IMR-90 (cell line): Measurements from ENCODE around the gene LPAR5. TPM values are rescaled to one million over a fixed set of nuclear protein-coding genes. Genes with fewer than 3 reads are reported as not detected.

ENCODE experiments used
- ATAC-seq: fragments of 200-7000 bp; cut with Tn5 transposase; 2 replicates; pipeline ENCODE4 v1.9.1; 2020; ENCODE audit warnings: low read depth, mild to moderate bottlenecking, moderate library complexity
- BruUV-seq: library from RNA; stranded (reverse); fragments of 400-500 nt; replicated peaks from 2 replicates; lab custom pipeline; 2021; lab: Mats Ljungman, UMichigan
- CTCF ChIA-PET: fragments of 300-600 bp; formaldehyde crosslinking; extraction: SDS; loops from one replicate; lab custom pipeline; 2021; ENCODE audit warnings: antibody characterized with exemption; lab: Yijun Ruan, JAX
- POLR2A ChIA-PET: fragments of 300-600 bp; sonication (Branson Sonifier 250); formaldehyde crosslinking; loops from one replicate; lab custom pipeline; 2022; ENCODE audit warnings: antibody characterized with exemption; ENCODE audit not compliant: unreplicated experiment; lab: Charles Lee
- DNase-seq: peaks from one replicate; pipeline ENCODE4 v3.0.0; 2013
- H2AFZ ChIP-seq: replicated peaks from 2 replicates; pipeline ENCODE3; 2013; ENCODE audit warnings: low read length, mild to moderate bottlenecking; ENCODE audit not compliant: poor library complexity
- H2AK5ac ChIP-seq: 2 replicates; pipeline ENCODE4 v1.6.1; 2013; ENCODE audit warnings: low read depth, low read length, inconsistent platforms
- H2AK9ac ChIP-seq: replicated peaks from 2 replicates; pipeline ENCODE3; 2013; ENCODE audit warnings: mild to moderate bottlenecking, low read depth, low read length, moderate library complexity; ENCODE audit not compliant: poor library complexity
- H2BK120ac ChIP-seq: 2 replicates; pipeline ENCODE4 v1.6.1; 2013; ENCODE audit warnings: low read depth, low read length, inconsistent platforms
- H2BK15ac ChIP-seq: 3 replicates; pipeline ENCODE4 v1.6.1; 2013; ENCODE audit warnings: low read depth, low read length, inconsistent platforms
- H2BK20ac ChIP-seq: 2 replicates; pipeline ENCODE4 v1.6.1; 2013; ENCODE audit warnings: low read depth, mild to moderate bottlenecking, inconsistent platforms, low read length, moderate library complexity
- H2BK5ac ChIP-seq: 2 replicates; pipeline ENCODE4 v1.6.1; 2013; ENCODE audit warnings: mild to moderate bottlenecking, low read depth, low read length, inconsistent platforms; ENCODE audit not compliant: poor library complexity, severe bottlenecking
- H3K14ac ChIP-seq: replicated peaks from 2 replicates; pipeline ENCODE4 v1.6.1; 2013; ENCODE audit warnings: low read depth, low read length, inconsistent platforms
- H3K18ac ChIP-seq: 2 replicates; pipeline ENCODE4 v1.6.1; 2013; ENCODE audit warnings: low read depth, low read length, control low read depth
- H3K23ac ChIP-seq: 2 replicates; pipeline ENCODE4 v1.6.1; 2013; ENCODE audit warnings: low read depth, low read length, inconsistent platforms
- H3K27ac ChIP-seq: 2 replicates; pipeline ENCODE4 v1.5.1; 2013; ENCODE audit warnings: mild to moderate bottlenecking, control low read depth, low read length; ENCODE audit not compliant: insufficient read depth
- H3K27me3 ChIP-seq: 2 replicates; pipeline ENCODE4 v1.6.1; 2013; ENCODE audit warnings: low read length; ENCODE audit not compliant: control insufficient read depth, insufficient read depth
- H3K36me3 ChIP-seq: 2 replicates; pipeline ENCODE4 v1.6.1; 2013; ENCODE audit warnings: low read length, mixed read lengths; ENCODE audit not compliant: control insufficient read depth, insufficient read depth
- H3K4ac ChIP-seq: 2 replicates; pipeline ENCODE4 v1.6.1; 2013; ENCODE audit warnings: low read depth, low read length, inconsistent platforms
- H3K4me1 ChIP-seq: 2 replicates; pipeline ENCODE4 v1.6.1; 2013; ENCODE audit warnings: low read length, mixed read lengths; ENCODE audit not compliant: control insufficient read depth, insufficient read depth
- H3K4me2 ChIP-seq: 2 replicates; pipeline ENCODE4 v1.6.1; 2013; ENCODE audit warnings: low read depth, mild to moderate bottlenecking, control low read depth, low read length, moderate library complexity
- H3K4me3 ChIP-seq: 2 replicates; pipeline ENCODE4 v1.5.1; 2013; ENCODE audit warnings: low read depth, mild to moderate bottlenecking, control low read depth, low read length, moderate library complexity; ENCODE audit not compliant: insufficient read depth
- H3K56ac ChIP-seq: 2 replicates; pipeline ENCODE4 v1.6.1; 2013; ENCODE audit warnings: low read length, inconsistent platforms; ENCODE audit not compliant: insufficient read depth; ENCODE audit errors: extremely low read depth
- H3K79me1 ChIP-seq, 2 experiments: 2 replicates each; pipeline ENCODE4 v1.6.1; 2013; ENCODE audit warnings: low read length in 2 of 2, inconsistent platforms in 1 of 2, low read depth in 1 of 2
- H3K9ac ChIP-seq: 2 replicates; pipeline ENCODE4 v1.6.1; 2013; ENCODE audit warnings: low read depth, low read length, control low read depth
- H3K9me1 ChIP-seq: 2 replicates; pipeline ENCODE4 v1.6.1; 2013; ENCODE audit warnings: low read length, inconsistent platforms; ENCODE audit not compliant: insufficient read depth
- H3K9me3 ChIP-seq: 2 replicates; pipeline ENCODE4 v1.6.1; 2013; ENCODE audit warnings: low read length; ENCODE audit not compliant: control insufficient read depth, insufficient read depth
- H4K20me1 ChIP-seq: 2 replicates; pipeline ENCODE4 v1.6.1; 2013; ENCODE audit warnings: low read length, inconsistent platforms; ENCODE audit not compliant: insufficient read depth
- H4K5ac ChIP-seq: 2 replicates; pipeline ENCODE4 v1.6.1; 2013; ENCODE audit warnings: mild to moderate bottlenecking, low read depth, low read length, control low read depth
- H4K8ac ChIP-seq, 2 experiments: 2 replicates each; pipeline ENCODE4 v1.6.1; 2013; ENCODE audit warnings: low read depth in 2 of 2, low read length in 2 of 2, control low read depth in 1 of 2, inconsistent platforms in 1 of 2
- H4K91ac ChIP-seq: 2 replicates; pipeline ENCODE4 v1.6.1; 2013; ENCODE audit warnings: low read depth, low read length, inconsistent platforms; ENCODE audit not compliant: insufficient read depth
- BHLHE40 ChIP-seq: fragments of 150-350 bp; IDR thresholded peaks from 2 replicates; pipeline ENCODE4 v1.6.1; 2016; ENCODE audit warnings: mild to moderate bottlenecking, low read depth, low read length
- CHD1 ChIP-seq: IDR thresholded peaks from 2 replicates; pipeline ENCODE4 v1.6.1; 2012; ENCODE audit warnings: low read depth, low read length, improper control_type of control experiment
- CTCF ChIP-seq: conservative IDR thresholded peaks from 2 replicates; pipeline ENCODE4 v1.5.1; 2012; ENCODE audit warnings: mild to moderate bottlenecking, low read depth, low read length, improper control_type of control experiment
- ELK1 ChIP-seq: fragments of 150-350 bp; IDR thresholded peaks from 2 replicates; pipeline ENCODE4 v1.6.1; 2016; ENCODE audit warnings: low read depth, mild to moderate bottlenecking, low read length, moderate library complexity, borderline replicate concordance
- MAZ ChIP-seq: IDR thresholded peaks from 2 replicates; pipeline ENCODE4 v1.6.1; 2012; ENCODE audit warnings: low read depth, mild to moderate bottlenecking, low read length, improper control_type of control experiment, moderate library complexity, borderline replicate concordance
- NFE2L2 ChIP-seq: fragments of 150-350 bp; IDR thresholded peaks from 2 replicates; pipeline ENCODE4 v1.6.1; 2016; ENCODE audit warnings: low read depth, mild to moderate bottlenecking, low read length
- POLR2A ChIP-seq: IDR thresholded peaks from 2 replicates; pipeline ENCODE4 v1.6.1; 2012; ENCODE audit warnings: mild to moderate bottlenecking, low read depth, low read length
- RAD21 ChIP-seq: IDR thresholded peaks from 2 replicates; pipeline ENCODE4 v1.6.1; 2012; ENCODE audit warnings: low read length, improper control_type of control experiment
- RCOR1 ChIP-seq: IDR thresholded peaks from 2 replicates; pipeline ENCODE4 v1.6.1; 2012; ENCODE audit warnings: mild to moderate bottlenecking, low read length, improper control_type of control experiment; ENCODE audit not compliant: insufficient replicate concordance
- RFX5 ChIP-seq: IDR thresholded peaks from 2 replicates; pipeline ENCODE4 v1.8.0; 2012; ENCODE audit warnings: low read depth, mild to moderate bottlenecking, low read length, moderate library complexity
- SMC3 ChIP-seq: fragments of 150-350 bp; IDR thresholded peaks from 2 replicates; pipeline ENCODE4 v1.6.1; 2016; ENCODE audit warnings: low read depth, mild to moderate bottlenecking, antibody characterized with exemption, low read length, moderate library complexity
- WGBS, 2 experiments: methylation state at CpG; one replicate each; pipeline versions ENCODE4 v1.1.5 to v1.1.7; 2013; ENCODE audit warnings: missing lambda C conversion rate in 2 of 2; ENCODE audit not compliant: insufficient read length in 1 of 2; ENCODE audit errors: extremely low coverage in 2 of 2; 5-methylcytosine and 5-hydroxymethylcytosine counted together
- dilution Hi-C: fragments of 300-500 bp; cut with HindIII; formaldehyde crosslinking; loops from one replicate; pipeline ENCODE4 v1.14.3; 2018; ENCODE audit warnings: low sequenced_read_pairs; ENCODE audit not compliant: unreplicated experiment
- in situ Hi-C: fragments of 300-500 bp; cut with MboI; formaldehyde crosslinking; loops from 3 replicates; pipeline ENCODE4 v1.14.3; 2019; ENCODE audit warnings: low sequenced_read_pairs, inconsistent platforms, mixed read lengths
- intact Hi-C: fragments of 100-400 bp; cut with micrococcal nuclease; formaldehyde crosslinking; loops from 2 replicates; pipeline ENCODE4 v1.10.0; 2022
- polyA plus RNA-seq, 3 experiments: library from polyadenylated mRNA; depleted of rRNA; stranded (reverse); fragments of >200 nt; gene quantifications; 2 replicates each; pipeline ENCODE4 v1.2.3, GENCODE V29; 2012; ENCODE audit warnings: low replicate concordance in 1 of 3
- total RNA-seq: library from RNA; depleted of rRNA; stranded (reverse); fragments of >200 nt; gene quantifications from 2 replicates; pipeline ENCODE4 v1.2.3, GENCODE V29; 2012
- TF ChIP-seq, protein P1 (sequence below): fragments of 150-350 bp; IDR thresholded peaks from 2 replicates; pipeline ENCODE4 v1.6.1; 2017; ENCODE audit warnings: mild to moderate bottlenecking, antibody characterized with exemption, low read length, low read depth

The LPAR5 gene
- total and polyA plus RNA-seq, 2 of the 4 experiments (the other 2 are of a cell fraction): not detected

GRCh38 chr12:6639151-6639801, 3.5 kb upstream of the LPAR5 start:
- POLR2A ChIA-PET: no interaction called here
- H4K20me1 ChIP-seq: no peaks in the 10 kb centered on the region
- no peak overlapping the region for H2BK20ac ChIP-seq
- peak overlapping the region; percentile 21 for H2AFZ ChIP-seq
- no peak for DNase-seq
- no peak overlapping the region for H2AK9ac ChIP-seq
- H4K8ac ChIP-seq: no peak overlapping the region
- H3K36me3 ChIP-seq: no peaks in the 10 kb centered on the region
- H2BK5ac ChIP-seq: no peak overlapping the region
- 60% methylated on average over 2 of the region's 11 CpGs; no CpG with 5 or more reads in 1 of the 2 experiments for WGBS, 2 experiments
- no peak overlapping the region for H3K4ac ChIP-seq
- H3K9ac ChIP-seq: no peak overlapping the region
- no TSS peak for BruUV-seq
- no peaks in the 10 kb centered on the region for H3K79me1 ChIP-seq
- no peak overlapping the region for H3K18ac ChIP-seq
- CTCF ChIA-PET: no interaction called here
- intact Hi-C loops (no loop called here), in situ Hi-C loops (no loop called here), dilution Hi-C loops (no loop called here)
- no peak overlapping the region for H3K23ac ChIP-seq
- no peaks in the 10 kb centered on the region for H3K4me1 ChIP-seq
- peaks cover 13% of the 10 kb centered on the region for H3K9me3 ChIP-seq
- no peak overlapping the region for H2AK5ac ChIP-seq
- H3K14ac ChIP-seq: no peak overlapping the region
- ATAC-seq: no peak
- H3K56ac ChIP-seq: no peak overlapping the region
- H4K5ac ChIP-seq: no peak overlapping the region
- TF ChIP-seq SMC3 (no peak), RFX5 (no peak), ELK1 (no peak), MAZ (no peak), RCOR1 (no peak), NFE2L2 (no peak), CHD1 (no peak), BHLHE40 (no peak), POLR2A (no peak), RAD21 (no peak), CTCF (no peak)
- TF ChIP-seq, protein P1, sequence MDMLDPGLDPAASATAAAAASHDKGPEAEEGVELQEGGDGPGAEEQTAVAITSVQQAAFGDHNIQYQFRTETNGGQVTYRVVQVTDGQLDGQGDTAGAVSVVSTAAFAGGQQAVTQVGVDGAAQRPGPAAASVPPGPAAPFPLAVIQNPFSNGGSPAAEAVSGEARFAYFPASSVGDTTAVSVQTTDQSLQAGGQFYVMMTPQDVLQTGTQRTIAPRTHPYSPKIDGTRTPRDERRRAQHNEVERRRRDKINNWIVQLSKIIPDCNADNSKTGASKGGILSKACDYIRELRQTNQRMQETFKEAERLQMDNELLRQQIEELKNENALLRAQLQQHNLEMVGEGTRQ: no peak
- no peak overlapping the region for H2BK15ac ChIP-seq
- no peak overlapping the region for H3K4me3 ChIP-seq
- H3K27ac ChIP-seq: no peak overlapping the region
- no peak overlapping the region for H3K4me2 ChIP-seq
- peaks cover 25% of the 10 kb centered on the region for H3K27me3 ChIP-seq
- H3K9me1 ChIP-seq: no peaks in the 10 kb centered on the region
- no peak overlapping the region for H4K91ac ChIP-seq
- no peak overlapping the region for H2BK120ac ChIP-seq
